ENCODE measurements around the gene NSMCE1.
"Not testable (repeated sequence)": the region's sequence is repeated elsewhere in the genome, so short reads cannot be mapped to it uniquely, and the experiment has no call there.

The NSMCE1 gene

GRCh38 chr16:27302126-27302525, 33.6 kb upstream of the NSMCE1 start:
- no peak for DNase-seq

- no peak for DNase-seq
These were observed 32.8 kb upstream of the NSMCE1 start for GRCh38 chr16:27301236-27301861.

GRCh38 chr16:27298132-27298531, 29.6 kb upstream of the NSMCE1 start:
- DNase-seq = no peak

- no peak for DNase-seq
These were observed 24.8 kb upstream of the NSMCE1 start for GRCh38 chr16:27293343-27293742.

- DNase-seq = no peak
These were observed 23.2 kb upstream of the NSMCE1 start for GRCh38 chr16:27291722-27292240.

- DNase-seq = no peak
These were observed 22.5 kb upstream of the NSMCE1 start for GRCh38 chr16:27291106-27291505.

- DNase-seq = no peak
These were observed 22.0 kb upstream of the NSMCE1 start for GRCh38 chr16:27290562-27290961.

- DNase-seq = no peak
These were observed 21.1 kb upstream of the NSMCE1 start for GRCh38 chr16:27289669-27290068.

- not testable (repeated sequence) for DNase-seq
These were observed 19.7 kb upstream of the NSMCE1 start for GRCh38 chr16:27288313-27288712.

- no peak for DNase-seq
These were observed 19.3 kb upstream of the NSMCE1 start for GRCh38 chr16:27287887-27288286.

- DNase-seq = no peak
These were observed 18.7 kb upstream of the NSMCE1 start for GRCh38 chr16:27287051-27287811.

GRCh38 chr16:27286451-27286850, 17.9 kb upstream of the NSMCE1 start:
- DNase-seq = no peak

- no peak for DNase-seq
These were observed 17.2 kb upstream of the NSMCE1 start for GRCh38 chr16:27285676-27286196.

- no peak for DNase-seq
These were observed 16.5 kb upstream of the NSMCE1 start for GRCh38 chr16:27284865-27285675.

- no peak for DNase-seq
These were observed 12.7 kb upstream of the NSMCE1 start for GRCh38 chr16:27281243-27281642.

- no peak for DNase-seq
These were observed 6.8 kb upstream of the NSMCE1 start for GRCh38 chr16:27275394-27275793.

GRCh38 chr16:27274424-27274874, 5.9 kb upstream of the NSMCE1 start:
- DNase-seq = not testable (repeated sequence)

- no peak for DNase-seq
These were observed 5.3 kb upstream of the NSMCE1 start for GRCh38 chr16:27273670-27274423.

- no peak for DNase-seq
These were observed 4.7 kb upstream of the NSMCE1 start for GRCh38 chr16:27273330-27273669.

GRCh38 chr16:27272697-27273096, 4.1 kb upstream of the NSMCE1 start:
- not testable (repeated sequence) for DNase-seq

- no peak for DNase-seq
These were observed 3.5 kb upstream of the NSMCE1 start for GRCh38 chr16:27272076-27272475.

- DNase-seq = no peak
These were observed 1.8 kb upstream of the NSMCE1 start for GRCh38 chr16:27270349-27270748.
